GM13976 (cell line): ENCODE measurements around the gene TAF11L12.
"Not testable (repeated sequence)": the region's sequence is repeated elsewhere in the genome, so short reads cannot be mapped to it uniquely, and the experiment has no call there.

ENCODE experiments used
- DNase-seq: peaks from one replicate; pipeline ENCODE4 v3.0.0; 2012; ENCODE audit warnings: low spot score
- in situ Hi-C: fragments of 300-500 bp; cut with MboI; formaldehyde crosslinking; loops from one replicate; pipeline ENCODE4 v1.12.0; 2022; ENCODE audit warnings: low sequenced_read_pairs, mixed read lengths, inconsistent platforms; ENCODE audit not compliant: unreplicated experiment
- TF ChIP-seq, protein P1 (sequence below): IDR thresholded peaks from 2 replicates; pipeline ENCODE4 v1.5.1; 2012; ENCODE audit warnings: borderline replicate concordance, mild to moderate bottlenecking; ENCODE audit not compliant: insufficient read depth; ENCODE audit errors: extremely low read depth, missing control alignments, control extremely low read depth

TAF11L12 gene

DNA sequence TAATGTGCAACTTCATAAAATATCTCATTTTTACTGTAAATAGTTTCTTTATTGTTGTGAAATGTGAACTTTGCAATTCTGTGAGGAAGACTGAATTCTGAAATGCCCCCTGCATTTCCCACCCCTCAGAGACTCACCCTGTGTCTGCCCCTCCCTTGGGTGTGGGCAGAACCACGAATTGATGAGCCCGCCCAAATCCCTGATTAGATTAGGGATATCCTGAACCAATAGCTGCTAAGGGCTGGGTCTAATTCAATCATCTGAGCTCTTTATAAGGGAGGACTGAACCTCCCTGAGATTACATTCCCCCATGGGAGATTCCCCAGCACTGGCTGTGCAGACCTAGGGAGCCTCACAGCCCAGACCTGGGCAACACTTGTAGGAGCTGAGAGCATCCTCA, at the start of gene TAF11L12:
TAF11L12 (plus strand) TSS at position 301 of the 400 bp plus-strand sequence.
- in situ Hi-C loops, DNase-seq: not testable (repeated sequence)

DNA sequence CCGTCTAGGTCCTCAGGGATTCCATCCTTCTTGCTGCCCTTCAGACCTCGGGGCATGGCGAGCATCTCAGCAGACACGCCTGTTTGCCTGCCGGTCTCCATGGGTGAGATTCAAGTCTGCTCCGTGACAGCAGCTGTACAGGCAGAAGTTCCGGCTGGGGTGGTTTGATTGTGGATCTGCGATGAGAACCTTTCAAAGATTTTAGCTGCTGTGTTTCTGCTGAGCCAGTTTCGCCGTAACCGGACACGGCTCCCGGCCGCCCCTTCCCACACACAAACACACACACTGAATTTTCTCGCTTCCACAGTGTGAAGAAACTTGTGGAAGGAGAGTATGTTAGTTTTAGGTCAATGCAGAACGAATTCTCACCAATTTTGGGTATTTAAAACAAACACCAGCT, 24.5 kb upstream of the TAF11L12 start, which contains the start of gene TAF11L7:
TAF11L7 (minus strand) TSS at position 101 of the 400 bp plus-strand sequence.
- DNase-seq, in situ Hi-C loops: not testable (repeated sequence)

DNA sequence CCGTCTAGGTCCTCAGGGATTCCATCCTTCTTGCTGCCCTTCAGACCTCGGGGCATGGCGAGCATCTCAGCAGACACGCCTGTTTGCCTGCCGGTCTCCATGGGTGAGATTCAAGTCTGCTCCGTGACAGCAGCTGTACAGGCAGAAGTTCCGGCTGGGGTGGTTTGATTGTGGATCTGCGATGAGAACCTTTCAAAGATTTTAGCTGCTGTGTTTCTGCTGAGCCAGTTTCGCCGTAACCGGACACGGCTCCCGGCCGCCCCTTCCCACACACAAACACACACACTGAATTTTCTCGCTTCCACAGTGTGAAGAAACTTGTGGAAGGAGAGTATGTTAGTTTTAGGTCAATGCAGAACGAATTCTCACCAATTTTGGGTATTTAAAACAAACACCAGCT, 19.3 kb upstream of the TAF11L12 start, which contains the start of gene TAF11L8:
TAF11L8 (minus strand) TSS at position 101 of the 400 bp plus-strand sequence.
- in situ Hi-C loops, DNase-seq: not testable (repeated sequence)

DNA sequence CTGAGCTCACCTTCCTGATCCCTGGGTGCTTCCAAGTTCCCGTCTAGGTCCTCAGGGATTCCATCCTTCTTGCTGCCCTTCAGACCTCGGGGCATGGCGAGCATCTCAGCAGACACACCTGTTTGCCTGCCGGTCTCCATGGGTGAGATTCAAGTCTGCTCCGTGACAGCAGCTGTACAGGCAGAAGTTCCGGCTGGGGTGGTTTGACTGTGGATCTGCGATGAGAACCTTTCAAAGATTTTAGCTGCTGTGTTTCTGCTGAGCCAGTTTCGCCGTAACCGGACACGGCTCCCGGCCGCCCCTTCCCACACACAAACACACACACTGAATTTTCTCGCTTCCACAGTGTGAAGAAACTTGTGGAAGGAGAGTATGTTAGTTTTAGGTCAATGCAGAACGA, 15.9 kb upstream of the TAF11L12 start, which contains the start of gene TAF11L9:
TAF11L9 (minus strand) TSS at position 140 of the 400 bp plus-strand sequence.
- in situ Hi-C loops: not testable (repeated sequence)

DNA sequence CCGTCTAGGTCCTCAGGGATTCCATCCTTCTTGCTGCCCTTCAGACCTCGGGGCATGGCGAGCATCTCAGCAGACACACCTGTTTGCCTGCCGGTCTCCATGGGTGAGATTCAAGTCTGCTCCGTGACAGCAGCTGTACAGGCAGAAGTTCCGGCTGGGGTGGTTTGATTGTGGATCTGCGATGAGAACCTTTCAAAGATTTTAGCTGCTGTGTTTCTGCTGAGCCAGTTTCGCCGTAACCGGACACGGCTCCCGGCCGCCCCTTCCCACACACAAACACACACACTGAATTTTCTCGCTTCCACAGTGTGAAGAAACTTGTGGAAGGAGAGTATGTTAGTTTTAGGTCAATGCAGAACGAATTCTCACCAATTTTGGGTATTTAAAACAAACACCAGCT, 12.5 kb upstream of the TAF11L12 start, which contains the start of gene TAF11L10:
TAF11L10 (minus strand) TSS at position 101 of the 400 bp plus-strand sequence.
- DNase-seq, in situ Hi-C loops: not testable (repeated sequence)

More for the DNA sequence above, 15.9 kb upstream of the TAF11L12 start, which contains the start of gene TAF11L9:
- not testable (repeated sequence) for DNase-seq

DNA sequence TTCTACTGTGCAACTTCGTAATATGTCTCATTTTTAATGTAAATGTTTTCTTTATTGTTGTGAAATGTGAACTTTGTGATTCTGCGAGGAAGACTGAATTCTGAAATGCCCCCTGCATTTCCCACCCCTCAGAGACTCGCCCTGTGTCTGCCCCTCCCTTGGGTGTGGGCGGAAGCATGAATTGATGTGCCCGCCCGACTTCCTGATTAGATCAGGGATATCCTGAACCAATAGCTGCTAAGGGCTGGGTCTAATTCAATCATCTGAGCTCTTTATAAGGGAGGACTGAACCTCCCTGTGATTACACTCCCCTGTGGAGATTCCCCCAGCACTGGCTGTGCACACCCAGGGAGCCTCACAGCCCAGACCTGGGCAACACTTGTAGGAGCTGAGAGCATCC, 6.3 kb upstream of the TAF11L12 start, which contains the start of gene TAF11L11:
TAF11L11 (plus strand) TSS at position 304 of the 400 bp plus-strand sequence.
- in situ Hi-C loops, DNase-seq: not testable (repeated sequence)

DNA sequence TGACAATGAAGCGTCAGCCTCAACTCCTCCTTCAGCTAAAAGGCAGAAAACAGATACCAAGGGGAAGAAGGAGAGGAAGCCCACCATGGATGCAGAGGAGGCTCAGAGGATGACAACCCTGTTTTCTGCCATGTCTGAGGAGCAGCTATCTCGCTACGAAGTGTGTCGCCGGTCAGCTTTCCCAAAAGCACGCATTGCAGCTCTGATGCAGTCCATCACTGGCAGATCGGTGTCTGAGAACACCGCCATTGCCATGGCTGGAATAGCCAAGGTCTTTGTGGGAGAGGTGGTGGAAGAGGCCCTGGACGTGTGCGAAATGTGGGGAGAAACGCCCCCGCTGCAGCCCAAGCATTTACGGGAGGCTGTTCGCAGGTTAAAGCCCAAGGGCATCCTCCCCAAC, 5.2 kb upstream of the TAF11L12 start:
- no peak for DNase-seq
- TF ChIP-seq, protein P1, sequence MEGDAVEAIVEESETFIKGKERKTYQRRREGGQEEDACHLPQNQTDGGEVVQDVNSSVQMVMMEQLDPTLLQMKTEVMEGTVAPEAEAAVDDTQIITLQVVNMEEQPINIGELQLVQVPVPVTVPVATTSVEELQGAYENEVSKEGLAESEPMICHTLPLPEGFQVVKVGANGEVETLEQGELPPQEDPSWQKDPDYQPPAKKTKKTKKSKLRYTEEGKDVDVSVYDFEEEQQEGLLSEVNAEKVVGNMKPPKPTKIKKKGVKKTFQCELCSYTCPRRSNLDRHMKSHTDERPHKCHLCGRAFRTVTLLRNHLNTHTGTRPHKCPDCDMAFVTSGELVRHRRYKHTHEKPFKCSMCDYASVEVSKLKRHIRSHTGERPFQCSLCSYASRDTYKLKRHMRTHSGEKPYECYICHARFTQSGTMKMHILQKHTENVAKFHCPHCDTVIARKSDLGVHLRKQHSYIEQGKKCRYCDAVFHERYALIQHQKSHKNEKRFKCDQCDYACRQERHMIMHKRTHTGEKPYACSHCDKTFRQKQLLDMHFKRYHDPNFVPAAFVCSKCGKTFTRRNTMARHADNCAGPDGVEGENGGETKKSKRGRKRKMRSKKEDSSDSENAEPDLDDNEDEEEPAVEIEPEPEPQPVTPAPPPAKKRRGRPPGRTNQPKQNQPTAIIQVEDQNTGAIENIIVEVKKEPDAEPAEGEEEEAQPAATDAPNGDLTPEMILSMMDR: no peak
- in situ Hi-C loops: no loop called here

DNA sequence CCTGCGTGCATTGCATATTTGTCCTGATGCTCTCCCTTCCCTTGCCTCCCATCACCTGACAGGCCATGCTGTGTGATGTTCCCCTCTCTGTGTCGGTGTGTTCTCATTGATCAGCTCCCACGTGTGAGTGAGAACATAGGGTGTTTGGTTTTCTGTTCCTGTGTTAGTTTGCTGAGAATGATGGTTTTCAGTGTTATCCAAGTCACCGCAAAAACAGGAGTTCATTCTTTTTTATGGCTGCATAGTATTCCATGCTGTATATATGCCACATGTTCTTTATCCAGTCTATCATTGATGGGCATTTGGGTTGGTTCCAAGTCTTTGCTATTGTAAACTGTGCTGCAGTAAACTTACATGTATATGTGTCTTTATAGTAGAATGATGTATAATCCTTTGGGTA, 2.7 kb upstream of the TAF11L12 start:
- DNase-seq, in situ Hi-C loops: not testable (repeated sequence)

DNA sequence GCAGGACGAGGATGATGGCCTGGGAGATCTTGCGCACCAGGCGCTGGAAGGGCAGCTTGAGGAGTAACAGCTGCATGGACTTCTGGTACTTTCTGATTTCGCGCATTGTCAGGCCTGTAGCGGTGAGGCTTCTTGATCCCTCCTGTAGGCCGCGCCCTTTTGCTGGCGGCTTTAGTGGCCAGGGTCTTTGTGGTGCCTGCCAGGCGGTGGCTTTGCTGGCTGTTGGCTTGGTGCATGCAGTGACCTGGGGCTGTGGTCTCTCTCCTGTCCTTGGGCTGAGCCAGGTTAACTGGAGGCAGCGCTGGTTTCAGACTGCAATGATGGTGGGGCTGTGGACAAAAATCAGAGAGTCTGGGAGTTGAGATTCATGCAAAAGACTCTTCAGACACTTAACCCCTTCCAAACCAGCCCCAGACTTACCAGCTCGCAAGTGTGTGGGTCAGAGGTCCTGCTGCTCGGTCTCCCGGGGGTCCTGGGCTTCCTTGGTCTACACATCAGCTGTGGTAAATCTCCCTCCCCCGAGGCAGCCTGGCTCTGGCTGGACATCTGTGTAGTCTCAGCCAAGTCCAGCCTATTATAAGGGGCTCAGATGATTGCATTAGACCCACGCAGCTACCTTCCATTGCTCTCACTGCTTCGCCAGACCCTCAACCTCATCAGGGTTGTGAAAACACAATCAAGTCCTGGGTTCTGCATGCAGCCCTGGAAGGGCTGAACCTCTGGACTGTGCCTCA, 4.8 kb downstream of the TAF11L12 start:
- no peak for DNase-seq
- in situ Hi-C loops: no loop called here
- TF ChIP-seq, protein P1: no peak

DNA sequence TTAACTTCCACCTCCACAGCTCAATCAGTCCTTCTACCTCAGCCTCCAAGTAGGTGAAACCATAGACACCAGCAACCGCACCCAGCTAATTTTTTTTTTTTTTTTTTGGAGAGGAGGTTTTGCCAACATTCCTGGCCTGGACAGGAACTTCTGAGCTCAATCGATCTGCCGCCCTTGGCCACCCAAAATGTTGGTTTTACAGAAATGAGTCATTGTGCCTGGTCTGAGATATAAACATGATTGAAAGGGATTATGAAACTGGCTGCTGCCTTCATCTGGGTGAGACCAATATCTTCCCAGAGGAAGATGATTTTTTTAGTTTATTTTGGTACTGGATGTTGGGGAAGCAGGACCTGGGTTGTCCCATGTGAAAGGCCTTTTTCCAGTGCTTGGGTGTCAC, 9.2 kb downstream of the TAF11L12 start:
- TF ChIP-seq, protein P1: no peak
- in situ Hi-C loops: no loop called here
- DNase-seq: no peak
